ENCODE measurements around the gene SLC5A9. TPM values are rescaled to one million over a fixed set of nuclear protein-coding genes. Genes with fewer than 3 reads are reported as not detected.

The SLC5A9 gene
- total RNA-seq, 4 donors from 2014 or later, result 0.42 to 1.3 TPM; not detected in 2

- no peak for DNase-seq (ENCODE audit: extremely low spot score)
- Histone ChIP-seq H3K9me3 (no peaks in the 10 kb centered on the region), H3K4me3 (no peak overlapping the region), H3K36me3 (no peaks in the 10 kb centered on the region), H3K4me1 (peaks cover 0 to 3% (median 1%) of the 10 kb centered on the region in 4 donors), H3K27me3 (peaks cover 0 to 10% (median 0%) of the 10 kb centered on the region in 4 donors), H3K27ac (replicated peaks in 1 of 4) (no peak overlapping the region)
- intact Hi-C loops (cut with DNase I), result no loop called here
- TF ChIP-seq EP300 (IDR thresholded peaks at IDR 0.05) (no peak), CTCF (IDR thresholded peaks at IDR 0.05) (no peak), POLR2A (IDR thresholded peaks at IDR 0.05; ENCODE audit: low read depth) (no peak), POLR2AphosphoS5 (IDR thresholded peaks at IDR 0.05) (no peak)
- 79% methylated on average over 6 of the region's 6 CpGs for WGBS
Measured at GRCh38 chr1:48225579-48225978, 3.1 kb downstream of the SLC5A9 start.

- intact Hi-C loops (cut with DNase I), result no loop called here
- TF ChIP-seq POLR2AphosphoS5 (IDR thresholded peaks at IDR 0.05) (no peak), EP300 (IDR thresholded peaks at IDR 0.05) (no peak), POLR2A (IDR thresholded peaks at IDR 0.05; ENCODE audit: low read depth) (no peak), CTCF (IDR thresholded peaks at IDR 0.05) (no peak)
- H3K27ac ChIP-seq (replicated peaks in 1 of 4), result no peak overlapping the region
- no peaks in the 10 kb centered on the region for H3K9me3 ChIP-seq
- H3K36me3 ChIP-seq, result no peaks in the 10 kb centered on the region
- 80% methylated on average over 10 of the region's 10 CpGs for WGBS
- no peak for DNase-seq (ENCODE audit: extremely low spot score)
- no peak overlapping the region for H3K4me3 ChIP-seq
- H3K4me1 ChIP-seq, result peaks cover 0 to 11% (median 7%) of the 10 kb centered on the region in 4 donors
- peaks cover 0 to 10% (median 0%) of the 10 kb centered on the region in 4 donors for H3K27me3 ChIP-seq
Measured at GRCh38 chr1:48227165-48228013, 4.9 kb downstream of the SLC5A9 start.

- H3K27ac ChIP-seq (replicated peaks in 1 of 4), result no peak overlapping the region
- no peak overlapping the region for H3K4me3 ChIP-seq
- no peak for DNase-seq (ENCODE audit: extremely low spot score)
- 79% methylated on average over 5 of the region's 5 CpGs for WGBS
- intact Hi-C loops (cut with DNase I), result no loop called here
- H3K4me1 ChIP-seq, result peaks cover 0 to 11% (median 7%) of the 10 kb centered on the region in 4 donors
- TF ChIP-seq EP300 (IDR thresholded peaks at IDR 0.05) (no peak), POLR2A (IDR thresholded peaks at IDR 0.05; ENCODE audit: low read depth) (no peak), CTCF (IDR thresholded peaks at IDR 0.05) (no peak), POLR2AphosphoS5 (IDR thresholded peaks at IDR 0.05) (no peak)
- H3K9me3 ChIP-seq, result no peaks in the 10 kb centered on the region
- H3K27me3 ChIP-seq, result peaks cover 0 to 10% (median 0%) of the 10 kb centered on the region in 4 donors
- H3K36me3 ChIP-seq, result no peaks in the 10 kb centered on the region
Measured at GRCh38 chr1:48228156-48228555, 5.6 kb downstream of the SLC5A9 start.

GRCh38 chr1:48229317-48229716, 6.8 kb downstream of the SLC5A9 start:
- Histone ChIP-seq H3K27ac (replicated peaks in 1 of 4) (no peak overlapping the region), H3K4me1 (peaks cover 0 to 11% (median 7%) of the 10 kb centered on the region in 4 donors), H3K36me3 (no peaks in the 10 kb centered on the region), H3K9me3 (no peaks in the 10 kb centered on the region), H3K27me3 (peaks cover 0 to 7% (median 0%) of the 10 kb centered on the region in 4 donors), H3K4me3 (no peak overlapping the region)
- 89% methylated on average over 6 of the region's 6 CpGs for WGBS
- no peak for DNase-seq (ENCODE audit: extremely low spot score)
- TF ChIP-seq EP300 (IDR thresholded peaks at IDR 0.05), result no peak
- TF ChIP-seq POLR2A (IDR thresholded peaks at IDR 0.05; ENCODE audit: low read depth), result no peak
- no peak for TF ChIP-seq CTCF (IDR thresholded peaks at IDR 0.05)
- no peak for TF ChIP-seq POLR2AphosphoS5 (IDR thresholded peaks at IDR 0.05)
- intact Hi-C loops (cut with DNase I), result no loop called here

Data from esophagus muscularis mucosa (tissue), 4 donors.